HG03439 (cell line): Measurements from ENCODE around the gene RAB11FIP4.

Experiments
- ATAC-seq: cut with Tn5 transposase; IDR thresholded peaks from one replicate; pipeline ENCODE4 v1.9.1; 2021; ENCODE audit warnings: mild to moderate bottlenecking, moderate library complexity; ENCODE audit not compliant: unreplicated experiment

RAB11FIP4 gene

DNA sequence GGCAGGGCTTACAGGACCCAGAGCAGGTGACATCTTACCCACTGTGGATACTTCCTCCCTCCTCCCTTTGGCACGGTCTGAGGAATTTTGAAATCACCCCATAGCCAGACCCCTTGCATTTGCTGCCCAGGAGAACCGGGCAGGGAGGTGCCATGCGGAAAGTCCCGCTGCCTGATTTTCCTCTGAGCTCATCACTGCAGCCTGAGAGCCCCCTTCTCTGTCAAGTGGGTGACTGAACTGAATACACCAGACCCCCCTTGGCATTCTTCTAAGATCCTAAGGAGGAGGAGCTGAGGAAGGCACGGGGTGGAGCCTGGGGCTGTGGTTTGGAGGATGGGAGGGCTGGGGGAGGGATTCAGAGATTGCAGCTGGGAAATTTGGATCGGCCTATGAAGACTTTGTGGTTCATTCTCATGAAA, 173.4 kb downstream of the RAB11FIP4 start:
- ATAC-seq, result no peak

DNA sequence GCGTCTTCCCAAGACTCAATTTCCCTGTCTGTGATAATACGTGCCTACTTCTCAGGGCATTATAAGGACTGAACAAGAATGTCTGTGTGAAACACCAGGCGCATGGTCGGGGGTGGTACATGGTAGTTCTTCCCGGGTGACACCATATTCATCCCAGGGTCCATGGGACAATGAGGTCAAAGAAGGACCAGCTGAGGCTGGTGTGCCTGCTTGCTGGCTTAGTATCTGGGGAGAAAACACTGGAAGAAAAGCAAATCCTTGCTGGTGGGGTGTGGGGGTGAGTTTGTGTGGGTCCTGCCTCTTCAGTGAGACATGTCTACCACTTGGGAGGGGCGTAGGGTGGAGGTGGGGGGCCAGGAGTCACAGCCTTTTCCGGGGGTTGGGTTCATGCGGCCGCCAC, 174.2 kb downstream of the RAB11FIP4 start:
- no peak for ATAC-seq

DNA sequence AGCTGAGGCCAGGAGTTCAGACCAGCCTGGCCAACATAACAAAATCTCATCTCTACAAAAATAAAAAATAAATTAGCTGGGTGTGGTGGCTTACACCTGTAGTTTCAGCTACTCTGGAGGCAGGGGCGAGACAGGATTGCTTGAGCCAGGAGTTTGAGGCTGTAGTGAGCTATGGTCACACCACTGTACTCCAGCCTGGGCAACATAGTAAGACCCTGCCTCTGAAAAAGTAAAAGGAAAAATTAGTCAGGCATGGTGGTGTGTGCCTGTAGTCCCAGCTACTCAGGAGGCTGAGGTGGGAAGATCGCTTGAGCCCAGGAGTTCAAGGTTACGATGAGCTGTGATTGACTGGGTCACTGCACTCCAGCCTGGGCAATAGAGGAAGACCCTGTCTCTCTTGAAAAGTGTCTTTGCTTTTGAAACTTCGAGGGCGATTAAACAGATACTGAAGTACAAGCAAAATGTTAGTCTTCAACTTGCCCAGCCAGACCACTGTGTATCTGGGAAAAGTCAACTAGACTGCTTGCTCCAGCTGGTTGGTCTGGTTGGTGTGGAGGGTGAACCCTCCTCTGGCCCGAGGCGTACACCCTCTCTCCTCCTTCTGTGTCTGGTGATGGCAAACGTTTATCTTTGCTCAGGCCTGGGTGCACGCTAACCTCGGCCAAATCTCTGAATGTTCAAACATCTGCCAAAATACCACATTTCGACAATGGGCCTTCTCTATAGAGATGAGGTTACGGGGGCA, 174.9 kb downstream of the RAB11FIP4 start:
- no peak for ATAC-seq

DNA sequence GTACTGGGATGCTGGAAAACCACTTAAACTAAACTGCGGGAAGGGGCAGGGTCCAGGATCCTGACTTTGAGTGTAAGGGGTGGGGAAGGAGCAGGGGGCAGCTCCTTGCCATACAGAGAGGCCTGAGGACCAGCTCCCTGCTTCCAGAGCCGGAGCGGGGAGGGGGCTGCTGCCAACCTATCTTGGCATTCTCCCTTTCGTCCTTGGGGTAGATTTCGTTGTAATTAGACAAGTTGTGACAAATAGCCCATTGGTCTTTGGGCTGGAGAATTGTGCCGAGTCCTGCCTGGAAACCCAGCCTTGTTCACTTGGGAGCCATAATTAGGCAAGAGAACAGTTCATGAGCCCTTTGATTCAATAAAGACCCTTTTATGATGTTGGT, 175.5 kb downstream of the RAB11FIP4 start:
- no peak for ATAC-seq

GRCh38 chr17:31568121-31568520, 176.6 kb downstream of the RAB11FIP4 start:
- ATAC-seq, result no peak

GRCh38 chr17:31568539-31568938, 177.1 kb downstream of the RAB11FIP4 start:
- no peak for ATAC-seq

GRCh38 chr17:31570231-31570630, 178.8 kb downstream of the RAB11FIP4 start:
- ATAC-seq, result no peak

DNA sequence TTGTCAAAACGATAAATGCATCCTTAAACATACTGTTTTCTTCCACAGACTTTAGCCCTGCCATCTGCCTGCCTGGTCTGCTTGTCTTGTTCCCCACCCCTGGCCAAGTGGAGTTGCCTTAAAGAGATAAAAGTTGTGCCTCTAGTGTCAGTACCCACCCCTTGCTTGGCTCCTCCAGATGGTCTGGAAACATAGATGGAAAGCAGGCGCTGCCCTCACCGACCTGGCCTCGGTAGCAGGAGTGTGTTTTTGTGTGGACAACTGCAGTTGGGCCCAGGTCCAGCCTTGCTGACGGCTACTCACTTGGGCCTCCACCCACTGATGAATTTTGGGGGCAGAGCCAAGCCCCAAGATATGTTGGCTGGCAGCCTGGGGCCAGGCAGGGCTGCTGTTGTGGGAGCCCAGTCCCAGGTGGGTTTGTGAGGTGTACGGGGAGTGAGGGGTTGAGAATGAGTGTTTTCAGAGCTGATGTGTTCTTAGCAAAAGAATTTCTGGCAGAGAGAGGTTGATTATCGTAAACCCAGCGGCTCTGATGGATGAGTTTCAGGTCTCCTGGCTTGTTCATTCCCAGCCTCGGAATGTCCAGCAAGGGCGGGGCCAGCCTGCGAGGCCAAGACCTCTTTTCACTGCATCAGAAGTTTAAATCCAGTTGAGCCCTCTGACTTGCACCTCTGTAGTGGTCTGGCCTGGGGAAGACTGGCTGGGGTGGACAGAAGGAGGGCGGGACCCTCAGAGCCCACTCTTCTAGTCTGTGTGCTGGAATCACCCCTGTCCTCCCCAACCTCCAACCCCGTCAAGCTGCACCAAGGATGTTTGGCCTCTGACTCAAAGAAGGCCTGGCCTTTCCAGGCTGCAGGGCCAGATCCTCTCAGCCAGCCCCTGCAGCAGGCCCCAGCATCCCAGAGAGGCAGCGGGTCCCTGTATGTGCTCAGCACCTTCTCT, 179.7 kb downstream of the RAB11FIP4 start:
- ATAC-seq, result no peak

- ATAC-seq, result no peak
Measured at GRCh38 chr17:31572341-31572740, 180.9 kb downstream of the RAB11FIP4 start.

- ATAC-seq, result no peak
Measured at GRCh38 chr17:31573047-31573446, 181.6 kb downstream of the RAB11FIP4 start.

- ATAC-seq, result no peak
Measured at GRCh38 chr17:31573861-31574260, 182.4 kb downstream of the RAB11FIP4 start.

- ATAC-seq, result no peak
Measured at GRCh38 chr17:31574458-31574857, 183.0 kb downstream of the RAB11FIP4 start.

- no peak for ATAC-seq
Measured at GRCh38 chr17:31575043-31575442, 183.6 kb downstream of the RAB11FIP4 start.

DNA sequence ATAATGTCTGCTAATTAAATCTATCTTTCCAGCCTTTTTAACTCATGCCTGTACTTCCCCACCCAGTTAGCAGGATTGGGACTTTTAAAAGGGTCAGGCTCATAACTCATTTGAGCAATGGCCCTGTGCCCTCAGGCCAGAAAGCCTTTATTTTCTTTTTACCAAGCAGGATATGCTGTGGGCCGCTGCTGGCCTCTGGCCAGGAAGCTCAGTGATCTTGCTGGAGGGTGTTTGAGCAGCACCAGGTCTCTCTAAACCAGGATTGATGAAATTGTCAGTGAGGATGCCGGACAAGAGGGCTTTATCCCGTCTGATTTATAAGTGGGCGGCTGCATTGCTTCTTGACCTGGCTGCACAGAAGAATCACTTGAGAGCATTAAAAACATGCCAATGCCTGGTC, 187.8 kb downstream of the RAB11FIP4 start:
- no peak for ATAC-seq

DNA sequence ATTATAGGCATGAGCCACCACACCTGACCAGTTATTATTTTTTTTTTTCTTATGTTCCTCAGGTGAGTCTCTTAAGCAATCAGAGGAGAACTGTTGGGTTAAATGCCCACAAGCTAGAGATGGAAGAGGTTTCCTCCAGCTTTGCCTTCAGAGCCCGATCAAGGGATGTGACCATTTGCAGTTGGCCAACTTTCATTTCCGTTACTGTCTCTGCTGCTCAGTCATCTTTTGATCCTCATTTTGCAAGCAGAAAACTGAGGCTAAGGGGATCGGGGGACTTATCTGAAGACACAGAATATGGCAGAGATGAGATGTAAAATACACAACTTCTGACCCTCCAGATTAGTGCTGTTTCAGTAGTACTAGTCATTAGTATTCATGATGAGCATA, 188.8 kb downstream of the RAB11FIP4 start:
- ATAC-seq, result no peak

GRCh38 chr17:31580706-31581490, 189.4 kb downstream of the RAB11FIP4 start:
- ATAC-seq, result no peak

- no peak for ATAC-seq
Measured at GRCh38 chr17:31581491-31581890, 190.0 kb downstream of the RAB11FIP4 start.

- no peak for ATAC-seq
Measured at GRCh38 chr17:31582151-31582907, 190.9 kb downstream of the RAB11FIP4 start.

DNA sequence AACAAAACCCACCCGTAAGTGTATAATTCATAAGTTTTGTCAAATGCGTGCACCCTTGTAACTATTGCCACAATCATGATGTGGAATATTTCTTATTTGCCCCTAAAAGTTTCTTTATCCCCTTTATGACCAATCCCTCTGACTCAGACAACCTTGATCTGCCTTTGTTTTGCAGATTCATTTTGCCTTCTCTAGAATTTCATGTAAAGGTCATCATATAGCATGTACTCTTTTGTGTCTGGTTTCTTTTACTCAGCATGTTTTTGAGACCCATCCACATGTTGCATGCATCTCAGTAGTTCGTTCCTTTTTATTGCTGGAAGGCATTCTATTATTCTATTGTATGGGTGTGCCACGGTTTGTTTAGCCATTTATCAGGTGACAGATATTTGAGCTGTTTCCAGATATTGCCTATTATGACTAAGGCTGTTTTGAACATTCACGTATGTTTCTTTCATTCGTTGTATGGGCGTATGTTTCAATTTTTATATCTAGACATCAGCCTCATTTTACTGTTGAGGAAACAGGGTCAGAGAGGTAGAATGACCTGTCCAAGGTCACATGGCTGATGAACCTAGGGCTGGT, 192.4 kb downstream of the RAB11FIP4 start:
- ATAC-seq, result no peak
